GM19455 (cell line): Measurements from ENCODE around the gene MDM2.

ENCODE experiments used
- ATAC-seq: cut with Tn5 transposase; IDR thresholded peaks from one replicate; pipeline ENCODE4 v1.9.1; 2021; ENCODE audit not compliant: unreplicated experiment

The MDM2 gene

DNA sequence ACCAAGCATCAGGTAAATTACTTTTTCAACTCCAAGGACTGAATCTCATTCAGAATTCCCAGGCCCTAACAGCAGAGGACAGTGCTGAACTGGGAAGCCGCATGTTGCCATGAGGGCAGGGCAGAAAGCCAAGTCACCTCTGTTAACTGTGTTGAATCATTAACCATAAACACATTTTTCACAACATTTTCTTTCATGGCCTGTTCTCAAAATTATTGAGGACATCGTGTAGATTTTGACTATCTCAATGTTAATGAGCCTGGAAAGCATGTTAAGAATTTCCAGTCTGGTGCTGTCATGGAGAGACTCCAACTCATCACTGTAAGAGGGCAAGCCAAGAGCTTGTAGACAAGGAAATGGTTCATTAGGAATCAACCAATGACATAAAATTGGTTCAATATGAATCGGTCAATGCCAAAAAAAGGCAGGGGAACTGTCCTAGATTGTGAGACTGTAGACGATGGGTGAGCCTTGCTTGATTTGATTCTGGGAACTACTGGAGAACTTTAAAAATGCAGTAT is 91.3 kb downstream of the MDM2 start:
- no peak for ATAC-seq

- ATAC-seq, result no peak
Observed at GRCh38 chr12:68900241-68900640, 92.3 kb downstream of the MDM2 start.
